A549 treated with AZD2906 at 1 μM for 4 hours (cell line): ENCODE data around the gene RNMT. TPM values are rescaled to one million over a fixed set of nuclear protein-coding genes. Genes with fewer than 3 reads are reported as not detected.

Experiments
- total RNA-seq: library from RNA; stranded (reverse); fragments of 200-300 nt; extraction: Qiagen RNA extraction; gene quantifications from 5 replicates; pipeline ENCODE4 v1.2.3, GENCODE V29; 2022

The RNMT gene
- 17.0 to 18.6 TPM (median 17.2 TPM) in 5 replicates for total RNA-seq

GRCh38 chr18:13726232-13726971, at the start of gene RNMT, which contains the start of gene FAM210A:
Gene RNMT, plus strand, starts transcription at chr18:13726673. Its CDS starts 4,845 bp downstream, at chr18:13731518.
Gene FAM210A, minus strand, starts transcription at chr18:13726558. Its CDS starts 44,481 bp downstream, at chr18:13682077.

Other genes starting within 250 kb of the RNMT start
- gene FAM210A, start 115 bp upstream of the RNMT start, total RNA-seq, result 22.4 to 24.1 TPM (median 22.8 TPM) in 5 replicates
- 0.03 to 0.06 TPM (median 0.05 TPM) in 3 of 5 replicates, not detected in the others for gene MC5R, start 97.5 kb downstream of the RNMT start, total RNA-seq
- not detected in 5 replicates for gene MC2R, start 188.9 kb downstream of the RNMT start, total RNA-seq